H1 (cell line): ENCODE results near the gene TLE3. TPM values are rescaled to one million over a fixed set of nuclear protein-coding genes. Genes with fewer than 3 reads are reported as not detected.

Experiments
- CTCF ChIP-seq, 3 experiments: IDR thresholded peaks; 1 replicate in 2 of 3; 2 replicates in 1 of 3; pipeline versions ENCODE4 v1.5.1 to v1.6.1; 2011; ENCODE audit warnings: low read length in 3 of 3, mild to moderate bottlenecking in 3 of 3, inconsistent platforms in 2 of 3, low read depth in 1 of 3, moderate library complexity in 1 of 3; ENCODE audit not compliant: insufficient read depth in 1 of 3; ENCODE audit errors: control extremely low read depth in 1 of 3
- PHF8 ChIP-seq: fragments of 200-600 bp; sonication (generic); conservative IDR thresholded peaks from 2 replicates; pipeline ENCODE4 v1.7.1; 2012; ENCODE audit warnings: low read depth, mild to moderate bottlenecking, inconsistent platforms, low read length, moderate library complexity
- SIX5 ChIP-seq: IDR thresholded peaks from 2 replicates; pipeline ENCODE4 v1.6.1; 2011; ENCODE audit warnings: mild to moderate bottlenecking, low read depth, low read length
- SP1 ChIP-seq: IDR thresholded peaks from 2 replicates; pipeline ENCODE4 v1.6.1; 2011; ENCODE audit warnings: low read depth, low read length
- TAF1 ChIP-seq: IDR thresholded peaks from 2 replicates; pipeline ENCODE4 v1.6.1; 2011; ENCODE audit warnings: mild to moderate bottlenecking, low read depth, low read length
- polyA plus RNA-seq, 7 experiments: library from polyadenylated mRNA; depleted of rRNA in 3 of 7; stranded (reverse) in 5 of 7; unstranded in 2 of 7; fragments of >200 nt in 5 of 7; fragments of 200-250 nt in 2 of 7; gene quantifications; 1 replicate in 5 of 7; 2 replicates in 1 of 7; 4 replicates in 1 of 7; pipeline versions ENCODE4 v1.2.1 to v1.2.3, GENCODE V29; 2011 to 2013; ENCODE audit warnings: missing spikeins in 2 of 7, mixed read lengths in 2 of 7
- total RNA-seq: library from RNA; stranded (reverse); fragmentation: NEBNext Ultra II Directional; extraction: Animal tissue kit (Norgen Biotek cat#: 25700); gene quantifications from 2 replicates; pipeline ENCODE4 v1.2.1, GENCODE V29; 2021

The TLE3 gene
- total and polyA plus RNA-seq, 2 of the 8 experiments (the other 6 are each of a cell fraction or from before 2014, with no cell fraction given), result 25.1 to 61.2 TPM

- TF ChIP-seq CTCF (IDR thresholded peaks at IDR 0.05; ENCODE audit: control extremely low read depth in 1 of 3, insufficient read depth in 1 of 3, low read depth in 1 of 3, low read length in 3 of 3), result no peak
- no peak for TF ChIP-seq SIX5
- TF ChIP-seq TAF1, result no peak
- TF ChIP-seq PHF8, result no peak
- TF ChIP-seq SP1, result no peak
These were observed 23.4 kb upstream of the TLE3 start (continued) for GRCh38 chr15:70120958-70121623.
